GM12864 (cell line): Measurements from ENCODE around the gene HSPB3.

ENCODE experiments used
- DNase-seq: peaks from one replicate; pipeline ENCODE4 v3.0.0-alpha.2; 2011; ENCODE audit warnings: low read depth
- H3K4me3 ChIP-seq: 2 replicates; pipeline ENCODE4 v1.5.1; 2011; ENCODE audit warnings: mild to moderate bottlenecking, low read depth, low read length, control low read depth
- CTCF ChIP-seq: IDR thresholded peaks from 2 replicates; pipeline ENCODE4 v1.5.1; 2011; ENCODE audit warnings: low read depth, mild to moderate bottlenecking, moderate library complexity, low read length, control low read depth, inconsistent platforms; ENCODE audit errors: missing control alignments

HSPB3 gene

GRCh38 chr5:54457094-54457862 lies 1.8 kb downstream of the HSPB3 start:
- no peak for TF ChIP-seq CTCF
- no peak overlapping the region for H3K4me3 ChIP-seq
- no peak for DNase-seq

GRCh38 chr5:54458221-54458620 lies 2.7 kb downstream of the HSPB3 start:
- TF ChIP-seq CTCF = no peak

GRCh38 chr5:54460181-54460919 lies 4.9 kb downstream of the HSPB3 start:
- no peak for TF ChIP-seq CTCF
- no peak overlapping the region for H3K4me3 ChIP-seq
- DNase-seq = no peak

More at GRCh38 chr5:54458221-54458620, 2.7 kb downstream of the HSPB3 start:
- DNase-seq = no peak
- no peak overlapping the region for H3K4me3 ChIP-seq

GRCh38 chr5:54462281-54462680 lies 6.8 kb downstream of the HSPB3 start:
- H3K4me3 ChIP-seq = no peak overlapping the region
- no peak for DNase-seq
- TF ChIP-seq CTCF = no peak

GRCh38 chr5:54463713-54464112 lies 8.2 kb downstream of the HSPB3 start:
- H3K4me3 ChIP-seq = no peak overlapping the region
- DNase-seq = no peak
- no peak for TF ChIP-seq CTCF

- no peak overlapping the region for H3K4me3 ChIP-seq
- TF ChIP-seq CTCF = no peak
Measured at GRCh38 chr5:54469622-54470021, 14.1 kb downstream of the HSPB3 start.

More at GRCh38 chr5:54469622-54470021, 14.1 kb downstream of the HSPB3 start:
- peak; percentile 13 for DNase-seq
